ENCODE data around the gene RBM26.
"Not testable (repeated sequence)": the region's sequence is repeated elsewhere in the genome, so short reads cannot be mapped to it uniquely, and the experiment has no call there.

The RBM26 gene

GRCh38 chr13:79281339-79281747, 124.7 kb downstream of the RBM26 start:
- DNase-seq = no peak

- DNase-seq = not testable (repeated sequence)
These were observed 126.3 kb downstream of the RBM26 start for GRCh38 chr13:79279735-79280134.

GRCh38 chr13:79273045-79273444, 133.0 kb downstream of the RBM26 start:
- DNase-seq = no peak

- DNase-seq = no peak
These were observed 134.4 kb downstream of the RBM26 start for GRCh38 chr13:79271616-79272015.

- no peak for DNase-seq
These were observed 135.2 kb downstream of the RBM26 start for GRCh38 chr13:79270859-79271258.

All from amygdala (tissue), 56 donors.